A673 (cell line): ENCODE measurements around the gene CASZ1. TPM values are rescaled to one million over a fixed set of nuclear protein-coding genes. Genes with fewer than 3 reads are reported as not detected.

ENCODE experiments used
- BruUV-seq: library from RNA; stranded (reverse); fragments of 400-500 nt; replicated peaks from 2 replicates; lab custom pipeline; 2021; lab: Mats Ljungman, UMichigan
- CTCF ChIA-PET: fragments of 300-600 bp; sonication (Branson Sonifier 250); formaldehyde crosslinking; loops from one replicate; lab custom pipeline; 2022; ENCODE audit warnings: antibody characterized with exemption; lab: Charles Lee
- POLR2A ChIA-PET: fragments of 300-600 bp; sonication (Branson Sonifier 250); formaldehyde crosslinking; loops from one replicate; lab custom pipeline; 2022; ENCODE audit warnings: antibody characterized with exemption; ENCODE audit not compliant: low non-redundant PET; lab: Charles Lee
- DNase-seq: peaks from one replicate; pipeline ENCODE4 v3.0.0-alpha.2; 2015; ENCODE audit warnings: low spot score
- H3K27ac ChIP-seq: fragments of 200-600 bp; sonication (generic); 2 replicates; pipeline ENCODE4 v1.5.1; 2016; ENCODE audit warnings: mixed run types, low read depth, mild to moderate bottlenecking, mixed read lengths, antibody characterized with exemption, low read length; ENCODE audit not compliant: poor library complexity, severe bottlenecking
- H3K27me3 ChIP-seq: fragments of 200-600 bp; sonication (generic); replicated peaks from 2 replicates; pipeline ENCODE4 v1.6.1; 2017; ENCODE audit warnings: mixed run types, low read depth, mild to moderate bottlenecking, mixed read lengths, antibody characterized with exemption, low read length; ENCODE audit not compliant: insufficient read depth, poor library complexity
- H3K36me3 ChIP-seq: fragments of 200-600 bp; sonication (generic); 2 replicates; pipeline ENCODE4 v1.6.1; 2016; ENCODE audit warnings: mixed run types, mild to moderate bottlenecking, mixed read lengths, antibody characterized with exemption, low read length; ENCODE audit not compliant: insufficient read depth, poor library complexity, severe bottlenecking
- H3K4me1 ChIP-seq: fragments of 200-600 bp; sonication (generic); 2 replicates; pipeline ENCODE4 v1.6.1; 2017; ENCODE audit warnings: mixed run types, mild to moderate bottlenecking, mixed read lengths, antibody characterized with exemption, low read length; ENCODE audit not compliant: insufficient read depth, poor library complexity, severe bottlenecking
- H3K4me3 ChIP-seq: fragments of 200-600 bp; sonication (generic); 2 replicates; pipeline ENCODE4 v1.5.1; 2016; ENCODE audit warnings: low read depth, mixed run types, mild to moderate bottlenecking, mixed read lengths, low read length; ENCODE audit not compliant: poor library complexity, severe bottlenecking
- H3K9me3 ChIP-seq: fragments of 200-600 bp; sonication (generic); 2 replicates; pipeline ENCODE4 v1.6.1; 2016; ENCODE audit warnings: mixed run types, low read depth, mild to moderate bottlenecking, mixed read lengths, antibody characterized with exemption, low read length; ENCODE audit not compliant: poor library complexity, severe bottlenecking
- EZH2 ChIP-seq: fragments of 200-600 bp; sonication (generic); IDR thresholded peaks from 2 replicates; pipeline ENCODE4 v1.6.1; 2017; ENCODE audit warnings: borderline replicate concordance, low read depth, mild to moderate bottlenecking, mixed read lengths, antibody characterized with exemption, low read length; ENCODE audit not compliant: poor library complexity, severe bottlenecking
- intact Hi-C: fragments of 100-400 bp; cut with micrococcal nuclease; formaldehyde crosslinking; loops from one replicate; pipeline ENCODE4 v1.10.0; 2022; ENCODE audit not compliant: unreplicated experiment
- total RNA-seq: library from RNA; stranded (reverse); gene quantifications from 2 replicates; pipeline ENCODE4 v1.2.3, GENCODE V29; 2021
- TF ChIP-seq, protein P1 (sequence below): fragments of 300-800, 200-600 bp; sonication (generic); conservative IDR thresholded peaks from 2 replicates; pipeline ENCODE4 v1.5.1; 2017; ENCODE audit warnings: low read depth, mild to moderate bottlenecking, antibody characterized with exemption, low read length, moderate library complexity, mixed read lengths

The CASZ1 gene
- total RNA-seq, 1 experiment from 2014 or later, result 1.9 TPM

DNA sequence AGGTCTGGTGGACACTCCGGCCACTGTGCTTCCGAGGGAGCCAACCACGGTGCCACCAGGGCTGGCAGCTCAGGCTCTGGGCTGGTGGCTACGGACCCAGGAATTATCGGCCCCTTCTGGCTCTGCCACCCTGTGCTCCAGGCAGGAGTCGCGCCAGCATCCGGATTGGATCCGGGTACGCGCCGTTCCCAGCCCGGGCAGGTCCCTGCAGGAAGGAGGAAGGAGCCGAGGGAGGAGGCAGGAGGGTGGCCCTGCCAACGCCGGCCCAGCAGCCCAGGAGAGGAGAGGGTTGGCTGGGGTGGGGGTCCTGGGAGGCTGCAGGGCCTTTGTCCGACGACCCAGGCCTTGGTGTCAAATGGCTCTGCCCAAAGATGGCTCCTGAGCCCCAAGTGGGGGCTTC lies 160.5 kb downstream of the CASZ1 start:
- Histone ChIP-seq H3K9me3 (no peaks in the 10 kb centered on the region), H3K27me3 (no peaks in the 10 kb centered on the region), H3K36me3 (no peaks in the 10 kb centered on the region), H3K4me3 (no peak overlapping the region), H3K27ac (peak overlapping the region; percentile 78), H3K4me1 (peaks cover 35% of the 10 kb centered on the region)
- no peak for DNase-seq
- BruUV-seq, result no TSS peak
- ChIA-PET POLR2A (no interaction called here), CTCF (no interaction called here)
- TF ChIP-seq EZH2, result no peak
- TF ChIP-seq, protein P1, sequence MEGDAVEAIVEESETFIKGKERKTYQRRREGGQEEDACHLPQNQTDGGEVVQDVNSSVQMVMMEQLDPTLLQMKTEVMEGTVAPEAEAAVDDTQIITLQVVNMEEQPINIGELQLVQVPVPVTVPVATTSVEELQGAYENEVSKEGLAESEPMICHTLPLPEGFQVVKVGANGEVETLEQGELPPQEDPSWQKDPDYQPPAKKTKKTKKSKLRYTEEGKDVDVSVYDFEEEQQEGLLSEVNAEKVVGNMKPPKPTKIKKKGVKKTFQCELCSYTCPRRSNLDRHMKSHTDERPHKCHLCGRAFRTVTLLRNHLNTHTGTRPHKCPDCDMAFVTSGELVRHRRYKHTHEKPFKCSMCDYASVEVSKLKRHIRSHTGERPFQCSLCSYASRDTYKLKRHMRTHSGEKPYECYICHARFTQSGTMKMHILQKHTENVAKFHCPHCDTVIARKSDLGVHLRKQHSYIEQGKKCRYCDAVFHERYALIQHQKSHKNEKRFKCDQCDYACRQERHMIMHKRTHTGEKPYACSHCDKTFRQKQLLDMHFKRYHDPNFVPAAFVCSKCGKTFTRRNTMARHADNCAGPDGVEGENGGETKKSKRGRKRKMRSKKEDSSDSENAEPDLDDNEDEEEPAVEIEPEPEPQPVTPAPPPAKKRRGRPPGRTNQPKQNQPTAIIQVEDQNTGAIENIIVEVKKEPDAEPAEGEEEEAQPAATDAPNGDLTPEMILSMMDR, result no peak
- intact Hi-C loops, result no loop called here

DNA sequence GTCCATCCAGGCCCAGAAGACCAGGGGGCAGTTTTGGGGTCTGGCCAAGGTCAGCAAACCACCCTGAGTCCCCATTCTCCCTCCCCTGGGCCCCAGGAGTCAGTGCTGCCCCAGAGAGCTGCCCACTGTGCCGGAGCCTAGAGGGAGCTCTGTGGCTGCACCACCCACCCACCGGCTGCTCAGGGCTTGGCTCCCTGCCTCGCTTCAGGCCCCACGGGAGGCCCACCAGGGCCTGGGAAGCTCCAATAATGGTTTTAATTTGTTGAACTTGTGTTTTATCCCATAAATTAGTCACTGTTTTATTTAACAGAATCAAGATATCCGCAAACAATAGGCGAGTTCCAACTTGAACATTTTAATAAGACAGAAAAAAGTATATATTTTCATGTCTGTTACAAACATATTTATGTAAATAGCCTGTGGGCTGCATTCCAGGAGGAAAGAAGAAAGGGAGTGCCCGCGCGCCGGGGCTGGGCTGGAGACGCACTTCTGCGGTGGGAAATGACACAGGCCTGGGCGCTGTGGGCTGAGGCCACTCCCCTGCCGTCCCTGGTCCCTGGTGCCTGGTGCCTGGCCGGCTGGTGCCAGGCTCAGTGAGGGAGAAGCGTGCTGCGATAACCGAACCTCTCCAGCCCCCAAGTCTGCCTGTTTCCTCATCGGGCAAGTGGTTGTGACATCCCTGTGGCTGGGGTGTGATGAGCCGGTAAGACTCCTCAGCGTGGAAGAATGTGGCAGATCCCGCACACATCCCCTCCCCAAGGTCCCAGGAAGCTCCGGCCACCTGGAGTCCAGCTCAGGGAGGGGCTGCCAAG lies 161.2 kb downstream of the CASZ1 start:
- intact Hi-C loops, result no loop called here
- no peaks in the 10 kb centered on the region for H3K9me3 ChIP-seq
- H3K36me3 ChIP-seq, result no peaks in the 10 kb centered on the region
- H3K4me1 ChIP-seq, result peaks cover 31% of the 10 kb centered on the region
- POLR2A ChIA-PET, result no interaction called here
- peak overlapping the region; percentile 78 for H3K27ac ChIP-seq
- DNase-seq, result peak; percentile 75
- TF ChIP-seq EZH2, result no peak
- TF ChIP-seq, protein P1, result peak; percentile 41; the same call in 1 of the 2 replicates
- CTCF ChIA-PET, result no interaction called here
- H3K27me3 ChIP-seq, result no peaks in the 10 kb centered on the region
- BruUV-seq, result no TSS peak
- no peak overlapping the region for H3K4me3 ChIP-seq

DNA sequence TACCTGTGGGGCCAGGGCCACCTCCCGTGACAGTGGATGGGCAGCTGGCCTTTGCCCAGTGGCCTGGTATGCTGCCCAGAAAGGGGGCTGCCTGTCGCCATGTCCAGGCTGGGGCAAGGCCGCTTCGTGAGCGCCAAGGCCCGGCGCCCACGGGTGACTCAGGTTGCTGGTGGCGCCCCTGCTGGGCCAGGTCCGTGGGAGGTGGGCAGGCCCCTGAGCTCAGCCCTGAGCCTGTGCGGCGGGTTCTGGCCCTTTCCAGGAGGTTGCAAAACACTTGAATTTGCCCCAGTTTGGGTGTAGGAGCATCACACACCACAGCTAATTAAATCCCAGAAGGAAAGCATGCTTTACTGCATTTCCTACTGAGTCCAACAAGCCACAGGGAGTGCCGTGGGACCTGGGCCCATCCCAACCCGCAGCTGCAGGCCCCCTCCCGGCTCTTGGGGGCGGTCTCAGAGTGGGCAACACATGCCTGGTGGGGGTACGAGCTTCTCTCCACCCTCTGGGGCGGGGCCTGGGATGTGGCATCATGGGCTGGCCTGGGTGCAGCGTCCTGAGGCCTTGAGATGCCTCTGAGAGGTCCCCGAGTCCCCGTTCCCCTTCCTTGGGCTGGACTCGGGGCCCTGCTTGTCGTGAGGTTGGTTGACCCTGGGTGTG lies 161.9 kb downstream of the CASZ1 start:
- Histone ChIP-seq H3K4me3 (no peak overlapping the region), H3K27me3 (no peaks in the 10 kb centered on the region), H3K9me3 (no peaks in the 10 kb centered on the region), H3K27ac (peak overlapping the region; percentile 78), H3K36me3 (no peaks in the 10 kb centered on the region), H3K4me1 (peaks cover 27% of the 10 kb centered on the region)
- intact Hi-C loops, result no loop called here
- no TSS peak for BruUV-seq
- no peak for TF ChIP-seq EZH2
- TF ChIP-seq, protein P1, result no peak
- ChIA-PET POLR2A (no interaction called here), CTCF (no interaction called here)
- peak; percentile 82 for DNase-seq
